HepG2 (cell line): ENCODE data around the gene MYH9. TPM values are rescaled to one million over a fixed set of nuclear protein-coding genes. Genes with fewer than 3 reads are reported as not detected.

Experiments used
- ELF3 ChIP-seq: IDR thresholded peaks from 2 replicates; pipeline ENCODE4 v1.6.1; 2016; ENCODE audit warnings: missing genetic modification reagents, missing compliant biosample characterization
- JUNB ChIP-seq: sonication (generic); formaldehyde crosslinking; IDR thresholded peaks from 2 replicates; pipeline ENCODE4 v1.8.0; 2022; ENCODE audit warnings: missing genetic modification reagents, mild to moderate bottlenecking, borderline replicate concordance
- RERE ChIP-seq: IDR thresholded peaks from 2 replicates; pipeline ENCODE4 v1.6.1; 2016; ENCODE audit warnings: low read depth, missing genetic modification reagents, missing compliant biosample characterization
- TFE3 ChIP-seq: IDR thresholded peaks from 2 replicates; pipeline ENCODE4 v1.6.1; 2016
- THAP11 ChIP-seq: IDR thresholded peaks from 2 replicates; pipeline ENCODE4 v1.6.1; 2016; ENCODE audit warnings: missing biosample characterization, missing genetic modification reagents
- ZBTB40 ChIP-seq, 2 experiments: fragments of 450-650 bp in 1 of 2; sonication (generic) in 1 of 2; formaldehyde crosslinking in 1 of 2; IDR thresholded peaks; 2 replicates each; pipeline versions ENCODE4 v1.6.1 to v1.8.0; 2016 to 2022; ENCODE audit warnings: antibody characterized with exemption in 1 of 2, mild to moderate bottlenecking in 1 of 2, missing genetic modification reagents in 1 of 2
- ZEB1 ChIP-seq: IDR thresholded peaks from 2 replicates; pipeline ENCODE4 v1.6.1; 2012; ENCODE audit warnings: mild to moderate bottlenecking, low read depth, inconsistent platforms; ENCODE audit not compliant: insufficient replicate concordance
- ZFP36L1 ChIP-seq: sonication (generic); formaldehyde crosslinking; IDR thresholded peaks from 2 replicates; pipeline ENCODE4 v1.8.0; 2022; ENCODE audit warnings: mild to moderate bottlenecking, missing genetic modification reagents, moderate library complexity
- ZNF326 ChIP-seq: sonication (generic); formaldehyde crosslinking; IDR thresholded peaks from 2 replicates; pipeline ENCODE4 v1.4.0; 2020; ENCODE audit warnings: missing genetic modification reagents, borderline replicate concordance
- ZNF761 ChIP-seq: sonication (generic); formaldehyde crosslinking; conservative IDR thresholded peaks from 2 replicates; pipeline ENCODE4 v1.4.0; 2020; ENCODE audit warnings: mild to moderate bottlenecking, missing genetic modification reagents
- ZNF772 ChIP-seq: sonication (generic); formaldehyde crosslinking; IDR thresholded peaks from 2 replicates; pipeline ENCODE4 v1.5.0; 2020; ENCODE audit warnings: mild to moderate bottlenecking, missing genetic modification reagents
- ZNF816 ChIP-seq: sonication (generic); formaldehyde crosslinking; IDR thresholded peaks from 2 replicates; pipeline ENCODE4 v1.8.0; 2022; ENCODE audit warnings: missing genetic modification reagents, mild to moderate bottlenecking, borderline replicate concordance
- polyA plus RNA-seq, 8 experiments: library from polyadenylated mRNA; depleted of rRNA in 3 of 8; stranded (reverse) in 7 of 8; unstranded in 1 of 8; fragments of >200 nt; fragmentation: Illumina TruSeq in 4 of 8; extraction: Trizol in 4 of 8; gene quantifications; 2 replicates each; pipeline versions ENCODE4 v1.2.1 to v1.2.3, GENCODE V29; 2011 to 2016; ENCODE audit warnings: low read depth in 4 of 8, missing spikeins in 1 of 8, mixed read lengths in 1 of 8; ENCODE audit not compliant: insufficient read depth in 1 of 8
- total RNA-seq, 5 experiments: library from RNA; depleted of rRNA; stranded (reverse); fragments of >200 nt; fragmentation: Illumina TruSeq; extraction: Trizol; gene quantifications; 2 replicates each; pipeline ENCODE4 v1.2.3, GENCODE V29; 2016; ENCODE audit warnings: low read depth in 1 of 5

The MYH9 gene
- total and polyA plus RNA-seq, 2 of the 13 experiments (the other 11 are each of a cell fraction or from before 2014, with no cell fraction given) = 50.7 to 98.5 TPM

- TF ChIP-seq TFE3 (0 out of 2 replicates have a peak, but pooled peaks have one; percentile 54), ZNF326 (no peak), ZNF761 (CRISPR knock-in tag) (0 out of 2 replicates have a peak, but pooled peaks have one; percentile 53), ZNF772 (CRISPR knock-in tag) (no peak), ZEB1 (peak; percentile 39), ZBTB40 (IDR thresholded peaks at IDR 0.05) (no peak), ZBTB40 (CRISPR knock-in tag; IDR thresholded peaks at IDR 0.05) (no peak; the same call in 1 of the 2 replicates), THAP11 (CRISPR knock-in tag) (peak; percentile 65), JUNB (CRISPR knock-in tag) (peak; percentile 56; the same call in 1 of the 2 replicates), RERE (CRISPR knock-in tag) (0 out of 2 replicates have a peak, but pooled peaks have one; percentile 44), ELF3 (0 out of 2 replicates have a peak, but pooled peaks have one; percentile 51), ZFP36L1 (CRISPR knock-in tag) (no peak), ZNF816 (CRISPR knock-in tag) (peak; percentile 58; the same call in 1 of the 2 replicates)
Measured at GRCh38 chr22:36279219-36279666, 108.5 kb downstream of the MYH9 start (continued).
